GM21786 (cell line): ENCODE measurements around the gene CRY1.
"Not testable (repeated sequence)": the region's sequence is repeated elsewhere in the genome, so short reads cannot be mapped to it uniquely, and the experiment has no call there.

Source experiments
- ATAC-seq: cut with Tn5 transposase; IDR thresholded peaks from one replicate; pipeline ENCODE4 v1.9.1; 2021; ENCODE audit not compliant: unreplicated experiment

CRY1 gene

DNA sequence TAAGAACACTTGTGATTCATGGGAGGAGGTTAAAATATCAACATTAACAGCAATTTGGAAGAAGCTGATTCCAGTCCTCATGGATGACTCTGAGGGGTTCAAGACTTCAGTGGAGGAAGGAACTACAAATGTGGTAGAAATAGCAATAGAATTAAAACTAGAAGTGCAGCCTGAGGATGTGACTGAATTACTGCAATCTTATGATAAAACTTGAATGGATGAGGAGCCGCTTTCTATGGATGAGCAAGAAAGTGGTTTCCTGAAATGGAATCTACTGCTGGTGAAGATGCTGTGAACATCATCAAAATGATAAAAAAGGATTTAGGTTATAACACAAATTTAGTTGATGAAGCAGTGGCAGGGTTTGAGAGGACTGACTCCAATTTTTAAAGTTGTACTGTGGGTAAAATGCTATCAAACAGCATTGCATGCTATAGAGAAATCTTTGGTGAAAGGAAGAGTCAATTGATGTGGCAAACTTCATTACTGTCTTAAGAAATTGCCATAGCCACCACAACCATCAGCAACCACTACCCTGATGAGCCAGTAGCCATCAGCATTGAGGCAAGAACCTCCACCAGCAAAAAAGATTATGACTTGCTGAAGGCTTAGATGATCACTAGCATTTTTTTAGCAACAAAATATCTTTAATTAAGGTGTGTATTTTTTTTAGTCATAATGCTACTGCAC, 80.5 kb downstream of the CRY1 start:
- ATAC-seq = no peak

DNA sequence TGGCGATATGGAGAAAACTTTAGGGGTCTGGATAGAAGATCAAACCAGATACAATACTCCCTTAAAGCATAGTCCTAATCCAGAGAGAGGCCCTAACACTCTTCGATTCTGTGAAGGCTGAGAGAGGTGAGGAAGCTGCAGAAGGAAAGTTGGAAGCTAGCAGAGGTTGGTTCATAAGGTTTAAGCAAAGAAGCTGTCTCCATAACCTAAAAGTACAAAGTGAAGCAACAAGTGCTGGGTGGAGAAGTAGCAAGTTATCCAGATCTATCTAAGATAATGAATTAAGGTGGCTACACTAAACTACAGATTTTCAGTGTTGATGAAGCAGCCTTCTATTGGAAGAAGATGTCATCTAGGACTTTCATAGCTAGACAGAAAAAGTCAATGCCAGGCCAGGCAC, 81.8 kb downstream of the CRY1 start:
- no peak for ATAC-seq

DNA sequence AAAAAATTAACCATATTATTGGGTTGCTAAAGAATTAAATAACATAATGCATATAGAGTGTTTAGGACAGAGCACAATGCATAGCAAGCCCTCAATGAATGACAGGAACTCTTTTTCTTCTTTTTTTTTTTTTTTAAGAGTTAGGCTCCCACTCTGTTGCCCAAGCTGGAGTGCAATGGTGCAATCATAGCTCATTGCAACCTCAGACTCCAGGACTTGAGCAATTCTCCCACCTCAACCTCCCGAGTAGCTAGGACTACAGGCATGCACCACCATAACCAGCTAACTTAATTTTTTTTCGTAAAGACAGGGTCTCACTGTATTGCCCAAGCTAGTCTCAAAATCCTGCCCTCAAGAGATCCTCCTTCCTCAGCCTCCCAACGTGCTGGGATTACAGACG, 85.9 kb downstream of the CRY1 start:
- no peak for ATAC-seq

DNA sequence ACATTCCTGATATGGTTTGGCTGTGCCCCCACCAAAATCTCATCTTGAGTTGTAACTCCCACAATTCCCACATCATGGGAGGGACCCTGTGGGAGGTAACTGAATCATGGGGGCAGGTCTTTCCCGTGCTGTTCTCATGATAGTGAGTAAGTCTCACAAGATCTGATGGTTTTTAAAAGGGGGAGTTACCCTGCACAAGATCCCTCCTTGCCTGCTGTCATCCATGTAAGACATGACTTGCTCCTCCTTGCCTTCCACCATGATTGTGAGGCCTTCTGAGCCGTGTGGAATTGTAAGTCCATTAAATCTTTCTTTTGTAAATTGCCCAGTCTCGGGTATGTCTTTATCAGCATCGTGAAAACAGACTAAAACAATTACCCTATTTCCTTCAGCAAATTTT, 90.7 kb downstream of the CRY1 start:
- not testable (repeated sequence) for ATAC-seq

DNA sequence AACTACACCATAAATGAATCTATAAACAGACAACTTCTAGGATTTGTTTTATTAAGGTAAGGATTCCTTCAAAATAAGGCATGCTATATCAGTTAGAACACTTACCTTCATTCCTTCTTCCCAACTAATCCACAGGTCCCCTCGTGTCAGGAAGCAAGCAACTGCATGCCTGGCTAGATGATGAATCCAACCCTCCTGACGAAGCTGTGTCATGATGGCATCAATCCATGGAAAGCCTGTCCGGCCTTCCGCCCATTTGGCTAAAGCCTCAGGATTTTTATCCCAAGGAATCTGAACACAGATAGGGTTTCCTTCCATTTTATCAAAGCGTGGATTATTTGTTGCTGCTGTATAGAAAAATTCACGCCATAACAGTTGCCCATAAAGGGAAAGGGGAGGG, 93.9 kb downstream of the CRY1 start:
- ATAC-seq = no peak

DNA sequence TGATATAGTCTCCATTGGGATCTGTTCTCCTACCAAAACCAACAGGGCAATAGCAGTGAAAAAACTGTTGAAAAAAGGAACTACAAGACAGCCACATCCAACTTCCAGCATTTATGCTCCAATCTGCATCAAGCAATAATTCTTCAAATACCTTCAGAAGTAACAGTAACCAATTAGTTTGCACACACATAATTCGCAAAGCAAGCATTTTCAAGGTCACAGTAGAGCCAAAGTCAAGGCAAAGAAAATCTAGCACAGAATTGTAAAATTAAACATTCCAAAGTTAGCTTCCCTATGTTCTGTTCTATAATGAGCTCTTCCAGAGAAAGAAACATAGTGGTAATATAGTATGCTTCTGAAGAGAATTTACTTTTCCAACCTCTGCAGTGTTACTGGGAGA, 95.4 kb downstream of the CRY1 start:
- ATAC-seq = no peak

DNA sequence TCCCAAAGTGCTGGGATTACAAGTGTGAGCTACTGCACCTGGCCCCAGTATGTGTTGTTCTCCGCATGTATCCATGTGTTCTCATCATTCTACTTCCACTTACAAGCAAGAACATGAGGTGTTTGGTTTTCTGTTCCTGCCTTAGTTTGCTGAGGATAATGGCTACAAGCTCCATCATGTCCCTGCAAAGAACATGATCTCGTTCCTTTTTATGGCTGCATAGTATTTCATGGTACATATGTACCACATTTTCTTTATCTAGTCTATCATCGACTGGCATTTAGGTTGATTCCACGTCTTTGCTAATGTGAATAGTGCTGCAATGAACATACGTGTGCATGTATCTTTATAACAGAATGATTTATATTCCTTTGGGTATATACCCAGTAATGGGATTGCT, 97.2 kb downstream of the CRY1 start:
- not testable (repeated sequence) for ATAC-seq

DNA sequence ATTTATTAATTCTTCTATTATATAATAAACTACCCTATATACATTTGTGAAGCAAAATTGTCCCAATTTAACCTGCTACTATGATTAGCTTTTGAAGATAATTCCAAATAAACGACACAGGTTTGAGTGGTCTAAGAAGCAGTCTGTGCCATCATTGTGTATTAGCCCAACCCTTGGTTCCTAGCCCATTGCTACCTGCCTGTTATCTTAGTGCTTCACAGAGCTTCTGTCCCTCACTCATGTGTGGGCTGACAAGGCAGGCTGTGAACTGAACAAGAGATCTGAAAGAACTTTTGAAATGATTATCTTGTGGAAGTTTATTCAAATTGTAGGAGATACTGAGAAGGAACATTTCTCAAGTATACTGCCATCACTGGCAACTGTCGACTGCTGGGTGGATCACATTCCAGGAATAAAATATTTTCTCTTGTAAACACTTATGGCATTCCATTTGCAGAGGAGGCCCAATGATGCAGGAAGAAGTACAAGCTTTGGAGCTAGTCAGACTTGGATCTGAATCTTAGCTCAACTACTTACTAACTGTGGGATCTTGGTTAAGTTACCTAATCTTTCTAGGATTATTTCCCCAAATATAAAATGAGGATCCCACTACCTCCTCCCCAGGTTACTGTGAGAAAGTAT, 98.6 kb downstream of the CRY1 start:
- no peak for ATAC-seq

DNA sequence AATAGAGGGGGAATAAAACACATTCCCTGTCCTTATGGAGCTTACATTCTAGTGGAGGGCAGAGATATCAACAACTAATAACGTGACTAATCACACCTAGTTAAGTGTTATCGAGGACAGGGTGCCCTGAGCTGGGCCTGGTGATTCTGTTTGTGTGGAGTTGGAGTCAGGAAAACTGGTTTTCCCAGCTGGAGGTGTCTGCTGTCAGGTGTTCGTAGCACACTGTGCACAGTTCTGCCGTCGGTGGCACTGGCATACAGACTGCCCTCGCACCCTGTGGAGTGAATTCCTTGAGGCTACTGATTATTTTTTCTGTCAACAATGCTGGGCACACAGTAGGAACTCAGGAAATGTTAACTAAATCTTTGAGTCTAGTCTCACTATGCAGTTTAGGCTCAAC, 105.5 kb downstream of the CRY1 start:
- no peak for ATAC-seq

DNA sequence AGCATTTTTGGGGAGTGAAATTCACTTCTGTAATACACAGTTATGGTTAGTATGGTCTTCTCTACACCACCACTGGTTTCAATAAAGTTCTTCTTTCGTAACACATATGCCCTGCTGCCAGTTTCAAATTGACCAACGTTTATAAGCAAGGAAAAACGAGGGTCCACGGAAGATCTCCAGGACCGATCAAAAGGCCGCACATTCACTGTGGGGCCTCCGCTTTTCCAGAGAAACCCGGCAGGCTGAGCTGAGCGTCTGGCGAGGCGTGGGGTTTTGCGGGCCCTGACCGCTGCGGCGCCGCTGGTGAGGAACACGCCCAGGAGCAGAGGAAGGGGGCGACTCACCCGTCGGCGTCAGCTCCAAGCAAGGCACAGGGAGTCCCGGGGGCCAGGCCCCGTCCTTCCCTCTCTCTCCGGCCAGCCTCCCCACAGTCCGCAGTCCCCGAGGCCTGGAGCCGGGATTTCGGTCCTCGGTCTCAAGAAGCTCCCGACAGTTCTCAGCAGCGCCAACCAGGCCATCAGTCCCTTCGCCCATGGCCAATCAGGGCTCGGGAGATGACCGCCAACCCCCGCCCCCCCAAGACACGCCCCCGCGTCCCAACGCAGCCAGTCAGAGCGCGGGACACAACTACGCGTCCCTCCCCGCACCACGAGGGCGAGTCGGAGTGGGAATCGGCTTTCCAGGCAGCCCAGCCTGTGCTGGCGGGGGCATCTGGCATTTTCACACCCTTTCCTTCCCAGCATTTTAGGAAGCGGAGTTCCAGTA, 106.5 kb downstream of the CRY1 start, which contains the start of gene MTERF2:
Gene MTERF2 (minus strand): TSS at position 522 of the 765 bp plus-strand sequence. CDS start 8,432 bp downstream, outside the sequence.
- peak; percentile 96 for ATAC-seq

DNA sequence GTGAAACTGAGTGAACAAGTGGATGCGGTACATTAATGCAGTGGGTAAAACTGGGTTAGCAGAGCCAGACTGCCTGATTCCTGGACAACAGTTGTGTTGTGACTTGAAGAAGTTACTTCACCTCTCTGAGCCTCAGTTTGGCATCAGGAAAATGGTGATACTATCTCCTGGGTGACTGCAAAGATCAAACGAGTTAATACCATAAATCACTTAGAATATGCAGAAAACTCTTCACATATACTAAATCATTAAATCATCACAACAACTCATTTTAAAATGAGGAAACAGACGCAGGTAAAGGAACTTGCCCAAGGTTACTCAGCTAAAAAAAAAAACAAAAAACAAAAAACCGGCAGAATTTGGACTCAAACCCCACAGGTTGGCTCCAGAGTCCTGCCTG, 107.2 kb downstream of the CRY1 start:
- ATAC-seq = no peak

DNA sequence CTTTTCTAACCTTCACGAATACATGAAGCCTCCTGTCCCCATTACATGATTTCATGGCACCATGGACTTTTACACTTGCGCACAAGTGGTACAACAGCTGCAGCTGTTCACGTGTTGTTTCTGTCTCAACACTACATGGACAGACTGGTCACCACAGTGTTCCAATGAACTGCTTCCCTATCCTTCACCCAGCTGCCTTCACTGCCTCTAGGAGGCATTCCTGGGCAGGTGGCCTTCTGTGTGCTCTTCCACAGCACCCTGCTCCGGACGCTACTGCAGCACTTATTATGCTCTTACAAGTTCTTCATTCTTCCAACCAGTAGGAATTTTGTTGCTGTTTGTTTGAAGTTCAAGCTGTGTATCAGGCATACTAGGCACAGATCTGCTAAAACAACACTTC, 107.9 kb downstream of the CRY1 start:
- no peak for ATAC-seq

DNA sequence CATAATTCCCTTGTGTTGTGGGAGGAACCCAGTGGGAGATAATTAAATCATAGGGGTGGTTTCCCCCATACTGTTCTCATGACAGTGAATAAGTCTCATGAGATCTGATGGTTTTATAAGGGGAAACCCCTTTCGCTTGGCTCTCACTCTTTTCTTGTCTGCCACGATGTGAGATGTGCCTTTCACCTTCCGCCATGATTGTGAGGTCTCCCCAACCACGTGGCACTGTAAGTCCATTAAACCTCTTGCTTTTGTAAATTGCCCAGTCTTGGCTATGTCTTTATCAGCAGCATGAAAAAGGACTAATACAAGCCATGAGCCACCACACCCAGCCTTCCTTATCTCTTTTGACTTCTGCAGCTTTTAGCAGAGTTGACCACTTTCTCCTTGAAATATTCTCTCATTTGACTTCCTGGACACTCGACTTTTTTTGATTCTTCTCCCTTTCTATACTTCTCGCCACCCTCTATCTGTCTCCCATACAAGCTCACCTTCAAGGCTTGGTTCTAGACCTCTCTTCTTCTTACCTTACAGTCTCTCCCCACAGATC, 108.7 kb downstream of the CRY1 start:
- ATAC-seq = no peak

DNA sequence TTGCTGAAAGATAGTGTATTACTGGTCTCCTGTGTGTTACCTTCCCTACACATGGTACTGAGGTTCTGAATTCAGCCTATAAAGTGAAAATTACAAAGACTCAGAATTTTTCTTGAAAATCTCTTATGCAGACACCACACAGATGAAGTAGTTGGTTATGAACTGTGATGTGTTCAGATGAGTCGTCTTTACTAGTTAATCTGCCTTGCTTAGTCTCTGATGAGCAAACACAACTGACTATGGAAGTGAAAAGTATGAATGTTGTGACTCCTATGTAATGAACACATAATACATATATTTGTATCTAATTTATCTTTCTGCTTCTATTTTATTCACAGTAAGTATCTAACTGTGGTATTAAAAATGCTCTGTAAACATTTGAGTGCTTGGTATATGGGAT, 111.1 kb downstream of the CRY1 start:
- ATAC-seq = no peak

DNA sequence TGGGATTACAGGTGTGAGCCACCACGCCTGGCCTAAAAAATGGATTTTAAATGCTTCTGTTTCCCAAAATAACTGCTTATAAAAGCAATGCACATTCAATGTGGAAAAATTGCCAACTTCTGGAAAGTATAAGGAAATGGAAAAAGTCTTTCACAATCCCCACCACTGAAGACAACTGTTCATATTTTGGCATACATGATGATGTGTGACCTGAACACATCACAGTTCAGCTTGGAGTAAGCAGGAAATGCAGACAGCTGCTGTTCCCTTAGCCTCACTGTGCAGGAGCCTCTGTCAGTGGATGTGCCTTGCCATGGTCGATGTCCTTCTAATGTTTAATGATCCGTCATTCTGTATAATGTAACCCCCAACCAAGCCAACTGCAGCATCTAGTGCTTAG, 111.6 kb downstream of the CRY1 start:
- ATAC-seq = no peak

DNA sequence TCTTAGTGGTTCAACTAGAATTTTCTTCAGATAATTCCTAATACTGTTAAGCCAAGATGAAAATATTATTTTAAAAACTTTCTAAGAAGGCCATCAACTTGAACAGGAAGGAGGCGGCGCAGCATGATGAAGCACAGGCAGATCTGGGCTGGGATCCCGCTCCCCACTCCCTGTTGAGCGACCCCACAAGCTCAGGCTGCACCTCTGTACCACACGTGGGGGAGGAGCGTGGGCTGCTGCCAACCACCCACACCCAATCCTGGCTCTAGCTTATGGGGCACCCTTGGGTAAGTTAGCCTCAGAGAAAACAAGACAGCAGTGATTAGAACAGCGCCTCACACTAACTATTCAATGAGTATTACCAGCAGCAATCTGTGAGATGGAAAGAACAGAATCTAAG, 112.4 kb downstream of the CRY1 start:
- ATAC-seq = no peak

DNA sequence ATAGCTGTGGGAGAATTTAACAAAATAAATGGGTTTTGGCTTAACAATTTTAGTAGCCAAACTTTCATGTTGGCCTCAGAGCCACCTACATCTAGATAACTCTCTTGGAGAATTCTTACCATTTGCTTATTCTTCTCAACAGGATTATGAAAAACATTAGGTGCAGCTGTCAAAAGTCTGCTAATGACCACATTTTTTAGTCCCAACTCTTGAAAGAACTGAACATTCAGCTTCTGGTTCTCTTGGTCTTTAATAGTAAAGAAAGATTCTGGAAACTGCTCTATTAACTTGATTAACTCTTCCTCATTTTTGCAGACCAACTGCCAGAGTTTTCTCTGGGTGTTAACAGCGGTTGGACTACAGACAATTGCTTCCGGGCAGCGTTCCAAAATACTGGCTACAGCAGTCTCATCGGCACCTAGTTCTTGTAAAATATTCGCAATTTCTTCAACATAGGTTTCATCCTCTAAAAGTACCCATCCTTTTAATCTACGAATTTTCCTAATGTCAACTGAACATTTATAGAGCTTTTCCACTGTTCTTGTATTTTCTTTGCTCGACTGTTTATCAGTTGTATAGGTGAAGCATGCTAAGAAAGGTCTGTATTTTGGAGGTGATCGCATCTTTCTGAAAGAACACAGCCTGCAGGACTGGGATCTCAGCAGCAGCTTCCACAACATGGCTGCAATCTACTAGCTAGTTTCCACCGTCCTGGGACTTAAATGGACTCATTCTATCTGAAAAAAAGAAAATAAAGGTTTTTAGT, 115.1 kb downstream of the CRY1 start:
- ATAC-seq = no peak

DNA sequence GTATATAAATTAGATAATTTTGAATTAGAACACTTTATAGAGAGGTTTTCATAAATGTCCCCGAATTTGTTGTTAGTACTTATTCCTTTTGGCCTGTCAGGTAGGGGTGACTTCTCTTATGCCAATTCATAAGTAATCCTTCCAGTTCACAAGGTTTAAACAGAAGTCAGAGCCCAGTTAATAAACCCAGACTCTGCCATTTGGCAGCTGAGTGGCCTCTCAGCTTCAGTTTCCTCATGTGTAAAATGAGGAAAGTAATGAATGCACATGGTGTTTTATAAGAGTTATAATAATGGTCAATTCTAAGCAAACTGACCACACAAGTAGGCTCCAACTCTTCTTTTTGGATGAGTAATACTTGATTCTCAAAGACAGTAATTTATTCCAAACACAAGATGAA, 116.7 kb downstream of the CRY1 start:
- no peak for ATAC-seq

DNA sequence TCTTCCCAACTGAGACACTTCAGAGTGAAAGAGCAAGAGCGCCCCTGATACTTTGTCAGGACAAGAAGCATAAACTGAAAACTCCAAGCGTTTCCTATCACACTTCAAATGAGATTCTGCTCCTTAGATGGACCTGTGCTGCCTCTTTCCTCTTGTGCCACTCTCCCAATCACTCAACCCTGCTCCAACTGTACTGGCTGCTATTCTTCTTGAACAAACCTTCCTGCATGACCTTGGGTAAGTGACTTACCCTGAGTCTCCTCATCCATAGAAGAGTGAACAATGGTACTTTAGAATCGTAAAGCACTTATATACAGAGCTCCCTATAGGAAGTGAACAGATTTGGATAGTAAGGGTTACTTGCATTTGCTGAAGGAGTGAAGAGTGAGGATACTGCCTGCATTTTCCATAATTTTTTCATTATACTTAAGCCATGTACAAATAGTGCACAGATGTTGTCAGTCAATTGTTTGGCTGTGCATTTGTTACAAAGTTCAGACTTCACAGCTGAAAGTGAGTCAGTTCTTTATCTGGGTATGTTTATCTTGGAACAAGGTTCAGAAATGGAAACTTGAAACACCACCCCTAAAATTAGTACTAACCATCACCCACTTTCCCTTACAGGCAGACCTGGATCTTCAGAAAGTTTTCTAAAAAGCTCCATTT, 117.2 kb downstream of the CRY1 start:
- ATAC-seq = no peak

DNA sequence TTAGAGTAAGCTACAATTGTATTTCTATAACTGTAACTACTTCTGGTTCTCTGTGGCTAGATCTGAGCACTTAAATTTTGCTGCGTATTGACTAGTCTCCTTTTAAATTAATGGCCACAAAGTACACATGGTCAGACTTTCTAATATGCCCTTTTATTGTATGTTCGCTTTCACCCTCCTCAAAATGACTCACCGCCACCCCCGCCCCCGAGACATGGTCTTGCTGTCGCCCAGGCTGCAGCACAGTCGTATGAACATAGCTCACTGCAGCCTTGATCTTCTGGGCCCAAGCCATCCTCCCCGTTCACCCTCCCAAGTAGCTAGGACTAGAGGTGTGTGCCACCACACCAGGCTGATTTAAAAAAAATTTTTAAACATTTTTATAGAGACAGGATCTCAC, 118.3 kb downstream of the CRY1 start:
- no peak for ATAC-seq

DNA sequence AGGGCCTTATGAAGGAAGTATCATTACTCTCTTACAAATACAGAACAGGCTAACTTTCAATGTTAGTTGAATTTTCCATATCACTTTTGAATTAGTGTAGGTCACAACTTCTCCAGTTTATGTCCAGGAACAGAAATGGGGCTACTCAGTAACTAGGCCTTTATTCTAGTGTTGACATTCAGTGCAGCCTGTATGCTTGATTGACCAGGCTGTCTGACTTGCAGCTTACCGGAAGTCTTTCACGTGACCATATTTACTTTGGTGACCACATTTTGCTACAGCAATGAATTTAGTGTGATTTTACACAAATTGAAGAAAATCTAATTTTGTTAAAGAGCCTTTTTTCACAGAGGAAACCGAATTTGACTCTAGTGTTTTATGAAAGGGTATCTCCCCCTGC, 118.8 kb downstream of the CRY1 start:
- ATAC-seq = peak; percentile 93
